Fibroblast of skin of back (primary cell): ENCODE results near the gene KRT76.
"Not testable (repeated sequence)": the region's sequence is repeated elsewhere in the genome, so short reads cannot be mapped to it uniquely, and the experiment has no call there.

ENCODE experiments used
- DNase-seq: peaks from one replicate; pipeline ENCODE4 v3.0.0-alpha.2; 2013

Gene KRT76

GRCh38 chr12:52757449-52758176 is 19.5 kb downstream of the KRT76 start:
- no peak for DNase-seq

GRCh38 chr12:52756281-52756960 is 20.7 kb downstream of the KRT76 start:
- DNase-seq = no peak

- no peak for DNase-seq
These were observed 21.6 kb downstream of the KRT76 start for GRCh38 chr12:52755533-52755932.

- DNase-seq = no peak
These were observed 23.0 kb downstream of the KRT76 start for GRCh38 chr12:52754135-52754534.

- DNase-seq = no peak
These were observed 23.9 kb downstream of the KRT76 start for GRCh38 chr12:52753283-52753682.

GRCh38 chr12:52752516-52752915 is 24.6 kb downstream of the KRT76 start:
- DNase-seq = no peak

GRCh38 chr12:52751795-52752194 is 25.4 kb downstream of the KRT76 start:
- no peak for DNase-seq

- DNase-seq = not testable (repeated sequence)
These were observed 26.6 kb downstream of the KRT76 start for GRCh38 chr12:52750532-52750931.

GRCh38 chr12:52749827-52750226 is 27.3 kb downstream of the KRT76 start:
- DNase-seq = no peak

- no peak for DNase-seq
These were observed 28.6 kb downstream of the KRT76 start for GRCh38 chr12:52748578-52748977.

- DNase-seq = no peak
These were observed 31.6 kb downstream of the KRT76 start for GRCh38 chr12:52745554-52745953.

- DNase-seq = no peak
These were observed 32.5 kb downstream of the KRT76 start for GRCh38 chr12:52744493-52745156.

GRCh38 chr12:52742822-52743457 is 34.2 kb downstream of the KRT76 start:
- no peak for DNase-seq

- no peak for DNase-seq
These were observed 35.0 kb downstream of the KRT76 start for GRCh38 chr12:52742196-52742580.

- DNase-seq = peak; percentile 57
These were observed 35.6 kb downstream of the KRT76 start for GRCh38 chr12:52741375-52742195.

- DNase-seq = no peak
These were observed 36.6 kb downstream of the KRT76 start for GRCh38 chr12:52740584-52740983.

- no peak for DNase-seq
These were observed 37.2 kb downstream of the KRT76 start for GRCh38 chr12:52739963-52740362.

GRCh38 chr12:52735816-52736632 is 41.1 kb downstream of the KRT76 start:
- DNase-seq = no peak

- no peak for DNase-seq
These were observed 42.0 kb downstream of the KRT76 start for GRCh38 chr12:52735106-52735505.

- DNase-seq = no peak
These were observed 46.4 kb downstream of the KRT76 start for GRCh38 chr12:52730793-52731192.

- no peak for DNase-seq
These were observed 46.8 kb downstream of the KRT76 start for GRCh38 chr12:52730383-52730782.
